Prostate gland (tissue), 2 donors: ENCODE data around the gene CTNNBL1.

Experiments used
- CTCF ChIP-seq, 4 experiments: fragments of 200-600 bp in 2 of 4; fragments of 450-650 bp in 2 of 4; sonication (generic) in 2 of 4; IDR thresholded peaks; 1 replicate in 3 of 4; 2 replicates in 1 of 4; pipeline ENCODE4 v1.5.1; 2016 to 2019; ENCODE audit warnings: antibody characterized with exemption in 4 of 4, mild to moderate bottlenecking in 2 of 4, moderate library complexity in 2 of 4
- POLR2A ChIP-seq: fragments of 450-650 bp; IDR thresholded peaks from one replicate; pipeline ENCODE4 v1.6.1; 2016; ENCODE audit warnings: antibody characterized with exemption, mild to moderate bottlenecking
- POLR2AphosphoS5 ChIP-seq: sonication (generic); formaldehyde crosslinking; IDR thresholded peaks from one replicate; pipeline ENCODE4 v1.6.1; 2017; ENCODE audit warnings: antibody characterized with exemption

GRCh38 chr20:37723668-37724067 lies 29.8 kb downstream of the CTNNBL1 start:
- TF ChIP-seq CTCF (IDR thresholded peaks at IDR 0.05) (no peak), POLR2A (no peak), POLR2AphosphoS5 (peak; percentile 77)
